HT-29 (cell line): Measurements from ENCODE around the gene CLIC4. TPM values are rescaled to one million over a fixed set of nuclear protein-coding genes. Genes with fewer than 3 reads are reported as not detected.
"Not testable (repeated sequence)": the region's sequence is repeated elsewhere in the genome, so short reads cannot be mapped to it uniquely, and the experiment has no call there.

Source experiments
- DNase-seq: peaks from one replicate; pipeline ENCODE4 v3.0.0-alpha.2; 2015; ENCODE audit warnings: low spot score
- total RNA-seq: library from RNA; depleted of rRNA; stranded (reverse); fragments of >200 nt; shearing (Covaris generic); gene quantifications from 2 replicates; pipeline ENCODE4 v1.2.3, GENCODE V29; 2014

The CLIC4 gene
- total RNA-seq, 1 experiment from 2014 or later = 22.5 TPM

DNA sequence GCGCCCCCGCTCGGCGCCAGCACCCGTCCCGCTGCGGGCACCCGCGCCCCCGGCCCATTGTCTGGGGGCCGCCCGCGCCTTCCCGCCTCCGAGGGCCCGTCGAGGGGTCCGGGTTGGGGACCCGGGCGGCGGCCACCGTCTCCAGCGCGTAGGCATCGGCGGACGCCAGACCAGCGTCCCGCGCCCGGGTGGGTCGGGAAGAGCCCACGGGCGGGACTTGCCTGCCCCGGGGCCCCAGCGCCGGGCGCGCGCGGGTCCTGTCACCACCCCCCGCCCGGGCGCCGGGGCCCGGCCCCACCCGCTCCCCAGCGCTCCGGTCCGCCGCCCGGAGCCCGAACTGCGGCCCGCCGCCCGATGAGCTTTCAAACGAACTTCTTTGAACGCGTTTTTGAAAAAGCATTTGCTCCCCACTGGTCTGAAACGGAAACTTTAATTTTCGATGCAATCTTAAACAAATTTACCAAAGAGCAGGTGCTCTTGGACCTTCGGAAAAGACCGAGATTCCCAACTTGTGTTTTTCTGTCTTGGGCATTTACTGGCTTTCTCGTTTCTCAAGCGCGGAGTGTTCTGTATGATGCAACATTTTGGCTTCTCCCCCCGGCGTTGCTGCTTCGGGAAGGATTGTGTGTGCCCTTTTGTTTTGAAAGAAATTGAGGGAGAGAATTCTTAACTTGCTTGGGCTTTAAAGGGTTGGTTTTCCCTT, 615 bp downstream of the CLIC4 start:
- DNase-seq = peak; percentile 78

- no peak for DNase-seq
Measured at GRCh38 chr1:24748191-24749121, 3.2 kb downstream of the CLIC4 start.

- DNase-seq = no peak
Measured at GRCh38 chr1:24749252-24749651, 4.0 kb downstream of the CLIC4 start.

GRCh38 chr1:24749886-24750285, 4.6 kb downstream of the CLIC4 start:
- DNase-seq = no peak

GRCh38 chr1:24751833-24752232, 6.6 kb downstream of the CLIC4 start:
- no peak for DNase-seq

DNA sequence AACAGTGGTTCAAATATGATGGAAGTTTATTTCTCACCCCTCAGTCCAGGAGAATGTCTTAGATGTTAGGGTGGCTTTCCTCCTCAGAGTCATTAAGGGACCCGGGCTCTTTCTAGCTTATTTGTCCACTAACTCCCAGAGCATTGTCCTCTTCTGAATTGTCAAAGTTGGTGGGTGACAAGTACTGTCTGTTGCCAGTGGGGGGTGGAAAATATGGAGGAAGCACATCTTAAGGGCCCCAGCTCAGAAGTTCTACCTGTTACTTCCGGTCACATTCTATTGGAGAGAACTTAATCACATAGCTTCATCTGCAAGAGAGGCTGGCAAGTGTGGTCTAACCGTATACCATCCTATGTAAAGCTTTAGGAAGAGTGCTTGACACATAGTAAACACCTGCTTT, 7.1 kb downstream of the CLIC4 start:
- no peak for DNase-seq

DNA sequence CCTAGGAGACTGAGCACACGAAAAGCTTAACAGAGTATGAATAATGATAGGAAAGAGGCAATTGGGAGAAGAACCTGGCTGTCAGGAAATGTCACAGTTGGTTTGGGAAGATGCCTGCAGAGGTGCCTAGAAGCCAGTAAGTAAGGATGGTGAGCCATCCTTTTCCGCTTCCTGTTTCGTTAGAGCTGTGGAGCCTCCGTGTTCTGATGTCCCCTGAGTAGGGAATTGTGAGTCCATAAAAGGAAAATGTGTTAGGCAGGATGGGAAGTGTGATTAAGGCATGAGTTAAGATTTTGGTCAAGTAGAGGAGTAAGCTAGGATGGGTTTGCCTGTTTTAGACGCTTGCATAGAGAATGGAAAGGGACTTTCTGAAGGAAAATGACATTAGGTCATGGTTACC, 9.0 kb downstream of the CLIC4 start:
- no peak for DNase-seq

GRCh38 chr1:24755323-24755722, 10.1 kb downstream of the CLIC4 start:
- DNase-seq = not testable (repeated sequence)

DNA sequence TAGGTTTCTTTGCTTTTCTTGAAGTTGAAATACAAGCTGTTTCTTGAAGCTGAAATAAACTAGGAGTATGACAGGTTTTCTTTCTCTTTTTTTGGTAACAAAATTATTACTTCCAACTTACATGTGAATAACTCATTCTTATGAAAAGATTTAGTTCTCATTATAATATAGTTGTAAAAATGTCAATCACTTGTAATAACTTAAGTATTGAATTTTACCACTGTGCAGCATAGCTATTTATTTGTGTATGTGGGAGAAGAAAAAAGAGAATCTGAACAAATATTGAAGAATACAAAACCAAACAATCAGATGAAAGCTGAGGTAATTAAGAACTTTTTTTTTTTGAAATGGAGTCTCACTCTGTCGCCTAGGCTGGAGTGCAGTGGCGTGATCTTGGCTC, 11.1 kb downstream of the CLIC4 start:
- DNase-seq = no peak

GRCh38 chr1:24759492-24759891, 14.2 kb downstream of the CLIC4 start:
- no peak for DNase-seq

- DNase-seq = no peak
Measured at GRCh38 chr1:24761582-24761981, 16.3 kb downstream of the CLIC4 start.

- DNase-seq = no peak
Measured at GRCh38 chr1:24762133-24762676, 17.0 kb downstream of the CLIC4 start.

GRCh38 chr1:24763671-24764070, 18.4 kb downstream of the CLIC4 start:
- DNase-seq = no peak

GRCh38 chr1:24764439-24764838, 19.2 kb downstream of the CLIC4 start:
- no peak for DNase-seq

GRCh38 chr1:24764848-24765247, 19.6 kb downstream of the CLIC4 start:
- no peak for DNase-seq

DNA sequence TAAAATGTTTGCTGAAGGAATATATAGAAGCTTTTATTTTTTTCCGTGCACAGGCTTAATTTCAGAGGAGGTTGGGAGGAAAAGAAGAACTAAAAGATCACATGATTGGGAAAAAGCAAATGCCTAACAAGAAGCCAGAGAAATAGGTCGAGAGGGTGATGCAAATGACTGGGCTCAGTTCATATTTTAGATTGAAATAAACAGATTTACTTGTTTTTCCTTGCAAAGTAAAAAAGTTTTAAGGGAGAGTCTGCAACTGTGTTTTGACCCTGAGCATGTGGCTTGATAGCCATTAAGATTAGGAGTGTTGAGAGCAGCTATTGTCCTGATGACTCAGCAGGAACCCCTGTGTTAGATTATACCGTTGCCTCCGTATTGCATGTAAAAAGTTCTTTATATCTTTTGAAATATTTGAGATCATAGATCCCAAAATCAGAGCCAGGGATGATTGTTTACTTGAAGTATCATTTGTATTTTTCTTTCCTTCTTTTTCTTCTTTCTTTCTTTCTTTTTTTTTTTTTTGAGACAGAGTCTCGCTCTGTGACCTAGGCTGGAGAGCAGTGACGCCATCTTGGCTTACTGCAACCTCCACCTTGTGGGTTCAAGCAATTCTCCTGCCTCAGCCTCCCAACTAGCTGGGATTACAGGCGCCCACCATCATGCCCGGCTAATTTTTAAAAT, 20.2 kb downstream of the CLIC4 start:
- no peak for DNase-seq

GRCh38 chr1:24767351-24767750, 22.1 kb downstream of the CLIC4 start:
- DNase-seq = no peak

- DNase-seq = no peak
Measured at GRCh38 chr1:24768873-24769605, 23.8 kb downstream of the CLIC4 start.

DNA sequence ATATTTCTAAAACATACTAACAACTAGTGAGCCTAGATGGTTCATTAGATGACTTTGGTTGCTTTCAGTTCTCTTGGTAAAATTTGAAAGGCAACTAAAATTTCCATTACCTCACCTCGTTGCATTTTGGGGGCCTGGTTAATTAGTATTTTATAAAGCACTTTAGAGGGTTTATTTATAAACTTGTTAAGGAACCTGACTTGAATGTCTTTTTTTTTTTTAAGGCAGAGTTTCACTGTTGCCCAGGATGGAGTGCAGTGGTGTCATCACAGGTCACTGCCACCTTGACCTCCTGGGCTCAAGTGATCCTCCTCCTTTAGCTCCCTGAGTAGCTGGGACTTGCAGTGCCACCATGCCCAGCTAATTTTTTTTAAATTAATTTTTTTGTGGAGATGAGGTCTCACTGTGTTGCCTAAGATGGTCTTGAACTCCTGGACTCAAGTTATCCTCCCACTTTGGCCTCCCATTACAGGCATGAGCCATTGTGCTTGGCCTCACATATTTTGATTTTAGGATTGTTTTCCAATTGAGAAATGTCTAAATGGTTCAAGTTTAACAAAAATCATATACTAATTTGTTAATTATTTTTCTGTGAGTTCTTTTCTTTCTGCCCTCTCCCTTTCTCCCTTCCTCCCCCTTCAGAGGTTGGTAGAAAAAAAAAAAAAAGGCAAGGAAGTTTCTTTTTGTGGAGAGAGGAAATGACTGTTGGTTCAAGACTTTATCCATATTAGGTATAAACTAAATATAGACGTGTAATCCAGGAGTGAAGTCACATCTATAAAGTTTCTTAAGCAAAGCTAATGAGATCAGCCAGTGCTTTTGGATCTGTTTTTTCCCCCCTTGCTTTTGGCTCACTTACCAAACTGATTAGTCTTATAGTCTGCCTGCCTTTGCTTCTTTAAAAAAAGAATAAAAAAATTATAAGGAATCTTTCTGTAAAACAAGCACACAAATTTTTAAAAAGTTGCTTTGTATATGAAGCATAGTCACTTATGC, 24.7 kb downstream of the CLIC4 start:
- no peak for DNase-seq

GRCh38 chr1:24770881-24771280, 25.6 kb downstream of the CLIC4 start:
- no peak for DNase-seq
